NCI-H146 treated with DMSO at 0.1 percent for 48 hours (cell line): ENCODE results near the gene SAMD8.
"Not testable (repeated sequence)": the region's sequence is repeated elsewhere in the genome, so short reads cannot be mapped to it uniquely, and the experiment has no call there.

Experiments
- DNase-seq: peaks from one replicate; lab custom pipeline; 2025; ENCODE audit not compliant: unreplicated experiment; lab: John Stamatoyannopoulos, UW

Gene SAMD8

DNA sequence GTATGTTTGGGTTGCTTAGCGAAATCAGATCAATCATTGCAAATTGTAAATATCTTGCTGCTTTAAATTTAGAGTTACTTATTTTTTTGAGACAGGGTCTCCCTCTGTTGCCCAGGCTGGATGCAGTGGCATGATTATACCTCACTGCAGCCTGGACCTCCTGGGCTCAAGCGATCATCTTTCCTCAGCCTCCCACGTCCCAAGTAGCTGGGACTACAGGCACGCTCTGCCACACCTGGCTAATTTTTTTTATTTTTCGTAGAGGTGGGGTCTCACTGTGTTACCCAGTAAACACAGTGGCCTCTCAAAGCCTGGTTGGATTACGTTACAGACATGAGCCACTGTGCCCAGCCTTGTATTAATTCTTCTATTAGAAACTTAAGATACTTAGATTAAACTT, 100.9 kb downstream of the SAMD8 start:
- no peak for DNase-seq

DNA sequence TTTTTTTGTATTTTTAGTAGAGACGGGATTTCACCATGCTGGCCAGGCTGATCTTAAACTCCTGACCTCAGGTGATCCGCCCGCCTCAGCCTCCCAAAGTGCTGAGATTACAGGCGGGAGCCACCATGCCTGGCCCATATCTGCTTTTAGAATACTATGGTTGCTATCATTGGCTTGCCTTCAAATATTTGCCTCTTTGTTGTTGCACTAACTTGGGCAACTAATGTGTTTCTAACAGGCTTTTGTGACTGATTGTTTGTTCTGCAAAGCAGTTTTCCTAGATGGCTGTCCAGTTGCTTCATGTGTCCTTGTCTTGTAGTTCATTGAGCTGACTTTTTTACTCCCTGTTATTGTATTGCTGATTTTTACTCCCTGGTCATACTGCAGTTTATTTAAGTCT, 108.8 kb downstream of the SAMD8 start:
- no peak for DNase-seq

DNA sequence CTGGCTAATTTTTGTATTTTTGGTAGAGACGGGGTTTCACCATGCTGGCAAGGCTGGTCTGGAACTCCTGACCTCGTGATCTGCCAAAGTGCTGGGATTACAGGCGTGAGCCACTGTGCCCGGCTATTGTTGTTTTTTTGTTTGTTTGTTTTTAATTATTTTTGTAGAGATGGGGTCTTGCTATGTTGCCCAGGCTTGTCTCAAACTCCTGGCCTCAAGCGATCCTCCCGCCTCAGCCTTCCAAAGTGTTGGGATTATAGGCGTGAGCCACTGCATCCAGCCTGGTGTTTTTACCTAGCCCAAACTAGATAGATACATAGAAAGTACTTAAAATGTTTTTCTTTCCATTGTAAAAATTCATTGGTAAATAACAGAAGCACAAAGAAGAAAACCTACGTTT, 110.0 kb downstream of the SAMD8 start:
- DNase-seq, result not testable (repeated sequence)

DNA sequence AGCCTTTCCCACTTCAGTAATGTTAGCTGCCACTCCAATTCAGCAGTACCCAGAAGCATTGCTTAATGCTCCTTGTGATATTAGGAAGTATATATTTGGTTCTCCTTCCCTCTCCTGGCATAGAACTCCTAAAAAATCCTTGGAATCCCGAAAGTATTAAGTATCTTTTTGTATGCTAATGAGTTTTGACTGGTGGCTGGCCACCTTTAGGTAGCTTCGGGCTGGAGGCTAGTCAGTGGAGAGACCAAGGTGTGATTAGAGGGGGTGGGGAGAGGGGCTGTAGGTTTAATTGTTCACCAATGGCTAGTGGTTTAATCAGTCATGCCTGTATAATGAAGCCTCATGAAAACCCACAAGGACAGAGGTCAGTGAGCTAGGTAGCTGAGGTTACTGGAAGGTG, 112.1 kb downstream of the SAMD8 start:
- DNase-seq, result no peak

DNA sequence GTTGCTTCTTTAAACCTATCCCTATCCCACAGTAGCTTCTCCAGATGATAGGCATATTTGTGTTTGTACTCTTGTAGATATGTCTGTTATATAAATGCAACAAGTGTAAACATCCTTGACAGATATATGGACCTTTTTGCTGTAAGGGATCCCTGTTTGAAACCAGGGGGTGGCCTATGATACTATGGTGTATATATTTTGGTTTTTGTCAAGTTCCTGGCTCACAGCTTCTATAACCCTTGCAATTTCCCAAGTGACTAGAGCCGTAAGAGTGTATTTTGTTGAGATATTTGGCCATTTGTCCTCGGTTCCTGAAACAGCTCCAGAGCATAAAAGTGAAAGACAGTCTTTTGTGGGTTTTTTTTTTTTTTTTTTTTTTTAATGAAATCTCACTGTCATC, 114.6 kb downstream of the SAMD8 start:
- no peak for DNase-seq

DNA sequence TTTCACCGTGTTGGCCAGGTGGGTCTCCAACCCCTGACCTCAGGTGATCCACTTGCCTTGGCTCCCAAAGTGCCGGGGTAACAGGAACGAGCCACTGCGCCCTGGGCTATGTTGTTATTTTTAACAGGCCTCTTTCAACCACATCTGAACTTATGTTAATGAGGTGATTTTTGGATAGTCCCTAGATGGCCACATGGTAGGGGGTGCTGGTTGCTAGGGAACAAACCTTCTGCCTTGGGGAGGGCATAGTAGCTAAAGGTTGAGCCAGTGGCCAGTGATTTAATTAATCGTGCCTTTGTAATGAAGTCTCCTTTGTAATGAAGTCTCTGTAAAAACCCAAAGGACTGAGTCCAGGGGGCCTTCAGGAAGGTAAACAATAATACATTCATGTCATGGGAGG, 115.2 kb downstream of the SAMD8 start:
- no peak for DNase-seq

DNA sequence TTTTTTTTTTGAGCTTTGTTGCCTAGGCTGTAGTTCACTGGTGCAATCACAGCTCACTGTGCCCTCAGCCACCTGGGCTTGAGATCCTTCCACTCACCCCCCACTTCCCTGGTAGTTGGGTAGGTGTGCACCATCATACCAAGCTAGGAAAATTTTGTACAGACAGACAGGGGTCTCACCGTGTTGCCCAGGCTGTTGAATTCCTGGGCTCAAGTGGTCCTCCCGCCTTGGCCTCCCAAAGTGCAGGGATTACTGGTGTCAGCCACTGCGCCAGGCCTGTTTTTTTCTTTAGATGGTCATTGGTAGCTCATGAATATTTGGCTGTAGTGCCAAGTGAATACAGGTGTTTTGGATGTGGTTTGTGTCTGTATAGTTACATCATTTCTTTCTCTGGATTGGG, 116.8 kb downstream of the SAMD8 start:
- DNase-seq, result no peak

DNA sequence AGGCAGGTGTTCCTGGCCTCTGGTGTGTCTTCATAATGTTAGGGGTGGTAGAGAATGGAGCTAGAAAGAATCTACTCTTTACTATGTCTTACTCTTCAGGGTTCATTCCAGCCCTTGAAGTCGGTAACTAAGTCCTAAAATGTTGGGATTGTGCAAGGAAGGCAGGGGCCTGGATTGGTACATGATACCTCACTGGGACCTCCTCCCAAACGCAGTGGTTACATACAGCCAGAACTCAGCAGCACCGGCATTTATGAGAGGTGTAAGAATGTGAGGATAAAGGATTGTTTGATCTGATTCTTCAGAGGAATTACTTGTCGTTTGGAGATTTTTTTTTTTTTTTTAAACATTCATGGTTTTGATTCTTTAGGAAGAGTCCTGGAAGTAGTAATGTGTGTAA, 117.4 kb downstream of the SAMD8 start:
- no peak for DNase-seq

DNA sequence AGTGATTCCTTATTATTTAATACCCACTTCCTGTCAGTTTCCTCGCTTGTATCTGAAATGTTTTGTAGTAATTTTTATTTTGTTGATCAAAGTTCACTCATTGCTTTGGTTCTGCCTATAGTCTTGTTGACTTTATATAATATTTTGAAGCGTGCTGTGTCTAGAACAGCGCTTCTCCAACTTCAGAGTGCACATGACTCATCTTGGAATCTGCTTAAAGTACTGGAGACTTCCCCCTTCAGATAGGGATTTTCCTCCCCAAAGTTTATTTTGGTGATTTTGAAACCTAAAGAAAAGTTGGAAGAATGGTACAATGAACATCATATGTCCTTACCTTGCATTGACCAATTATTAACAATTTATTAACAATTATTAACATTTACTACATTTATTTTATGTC, 118.5 kb downstream of the SAMD8 start:
- no peak for DNase-seq

DNA sequence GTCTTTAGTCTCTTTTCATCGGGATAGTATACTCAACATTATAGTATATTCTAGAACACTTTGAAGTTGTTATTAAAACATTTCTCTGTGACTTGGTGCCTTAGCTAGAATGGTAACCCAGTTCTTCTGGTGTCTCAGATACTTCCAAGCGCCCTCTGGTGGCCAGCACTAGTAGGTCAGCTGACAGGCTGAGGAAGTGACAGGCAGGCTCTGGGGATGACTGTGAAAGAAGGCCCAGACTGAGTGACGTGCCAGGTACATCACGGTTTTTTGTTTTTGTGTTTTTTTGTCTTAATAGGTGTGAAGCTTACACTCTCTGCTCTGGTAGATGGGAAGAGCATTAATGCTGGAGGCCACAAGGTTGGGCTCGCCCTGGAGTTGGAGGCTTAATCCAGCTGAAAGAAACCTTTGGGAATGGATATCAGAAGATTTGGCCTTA, 119.2 kb downstream of the SAMD8 start:
- peak; percentile 25 for DNase-seq
